Cardiac fibroblast (primary cell): ENCODE results near the gene TOX2.
"Not testable (repeated sequence)": the region's sequence is repeated elsewhere in the genome, so short reads cannot be mapped to it uniquely, and the experiment has no call there.

Experiments
- DNase-seq, 2 donors: peaks; one replicate each; pipeline versions ENCODE4 v3.0.0 to v3.0.0-alpha.2; 2010; ENCODE audit warnings: low read depth in 2 of 2
- H3K4me3 ChIP-seq, 2 donors: replicated peaks in 1 of 2; 1 replicate in 1 of 2; 2 replicates in 1 of 2; pipeline ENCODE4 v1.5.1; 2011; ENCODE audit warnings: low read depth in 2 of 2, low read length in 2 of 2, mild to moderate bottlenecking in 2 of 2, moderate library complexity in 1 of 2
- CTCF ChIP-seq: IDR thresholded peaks from one replicate; pipeline ENCODE4 v1.5.1; 2011; ENCODE audit warnings: low read depth, mild to moderate bottlenecking, low read length, inconsistent platforms

Gene TOX2

DNA sequence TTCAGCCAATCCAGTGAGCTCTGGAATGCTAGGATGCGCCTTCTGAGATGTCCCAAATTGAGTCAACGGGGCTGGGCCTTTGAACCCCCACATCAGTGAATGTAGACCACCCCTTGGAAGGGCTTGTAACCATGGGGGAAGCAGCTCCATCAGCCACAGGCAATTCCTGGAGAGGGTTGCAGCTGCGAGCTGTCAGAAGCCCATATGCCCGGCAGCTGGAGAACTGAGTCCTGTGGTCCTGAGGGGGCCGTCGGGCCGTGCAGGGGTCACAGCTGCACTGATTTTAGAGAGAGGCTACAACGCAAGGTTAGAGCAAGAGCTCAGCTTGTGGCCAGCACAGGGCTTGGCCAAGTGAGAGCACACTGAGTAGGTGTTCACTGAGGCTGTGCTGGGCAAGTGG, 121.3 kb downstream of the TOX2 start:
- DNase-seq = no peak
- no peak overlapping the region for H3K4me3 ChIP-seq
- TF ChIP-seq CTCF = no peak

DNA sequence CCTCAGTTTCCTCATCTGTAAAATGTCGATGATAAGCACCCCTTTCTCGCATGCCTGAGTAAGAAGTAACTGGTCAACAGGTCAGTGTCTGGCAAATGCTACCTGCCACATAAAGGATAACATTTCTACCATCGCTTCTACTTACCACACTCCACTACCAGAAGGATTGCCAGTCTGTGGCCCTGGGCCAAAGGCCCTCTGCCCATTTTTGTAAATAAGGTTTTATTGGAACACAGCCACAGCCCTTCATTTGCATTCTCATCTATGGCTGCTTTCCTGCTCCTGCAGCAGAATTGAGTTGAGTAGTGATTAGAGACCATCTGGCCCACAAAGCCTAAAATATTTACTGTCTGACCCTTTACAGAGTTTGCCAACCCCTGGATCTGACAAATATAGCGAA, 121.8 kb downstream of the TOX2 start:
- H3K4me3 ChIP-seq = no peak overlapping the region
- no peak for DNase-seq
- TF ChIP-seq CTCF = no peak

DNA sequence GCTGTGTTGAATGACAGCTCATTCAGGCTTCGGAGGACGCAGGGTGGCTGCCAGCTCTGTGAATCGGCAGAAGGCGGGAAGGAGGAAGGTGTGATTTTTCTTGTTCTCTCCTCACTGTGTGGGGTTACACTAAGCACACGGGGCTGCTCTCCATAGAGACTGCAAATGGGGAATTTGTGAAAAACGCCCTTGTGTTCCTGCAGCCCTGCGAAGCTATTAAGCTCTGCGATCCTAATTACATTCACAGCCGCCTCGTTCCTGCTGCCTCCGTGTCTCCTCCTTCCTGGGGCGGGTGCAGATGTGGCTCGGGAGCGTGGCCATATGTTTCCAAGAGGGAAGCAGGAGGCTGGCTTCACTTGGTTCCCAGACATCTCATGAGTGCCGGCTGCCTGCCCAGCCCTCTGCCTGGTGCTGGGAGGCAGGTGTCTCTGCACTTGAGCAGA, 124.0 kb downstream of the TOX2 start:
- no peak for DNase-seq

GRCh38 chr20:44039147-44039546, 124.5 kb downstream of the TOX2 start:
- no peak for DNase-seq
- H3K4me3 ChIP-seq = no peak overlapping the region
- TF ChIP-seq CTCF = no peak

More for the DNA sequence above, 124.0 kb downstream of the TOX2 start:
- no peak for TF ChIP-seq CTCF
- H3K4me3 ChIP-seq = no peak overlapping the region

- DNase-seq = no peak
- TF ChIP-seq CTCF = no peak
- no peak overlapping the region for H3K4me3 ChIP-seq
Measured at GRCh38 chr20:44039741-44040140, 125.1 kb downstream of the TOX2 start.

- no peak for DNase-seq
- no peak for TF ChIP-seq CTCF
- H3K4me3 ChIP-seq = no peak overlapping the region
Measured at GRCh38 chr20:44040202-44040915, 125.7 kb downstream of the TOX2 start.

DNA sequence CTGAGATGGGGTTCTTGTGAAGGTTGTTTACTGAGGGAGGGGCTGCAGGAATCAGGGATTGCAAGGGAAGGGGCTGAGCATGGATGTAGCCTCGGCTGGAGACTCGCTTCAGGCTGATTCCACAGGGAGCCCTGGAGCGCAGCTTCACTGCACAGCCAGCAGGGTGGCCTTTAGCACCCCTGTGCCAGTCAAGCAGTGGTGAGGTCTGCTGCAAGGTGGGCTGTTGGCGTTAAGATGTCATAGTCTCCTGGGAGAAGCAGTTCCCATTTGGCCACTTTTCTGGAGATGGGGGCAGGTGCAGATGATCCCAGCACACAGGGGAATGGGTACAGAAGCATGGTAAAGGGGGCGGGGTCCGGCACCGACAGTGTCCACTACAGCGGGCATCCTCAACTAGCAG, 126.3 kb downstream of the TOX2 start:
- TF ChIP-seq CTCF = no peak
- H3K4me3 ChIP-seq = no peak overlapping the region
- DNase-seq = no peak

- H3K4me3 ChIP-seq, DNase-seq: not testable (repeated sequence)
Measured at GRCh38 chr20:44044712-44045111, 130.1 kb downstream of the TOX2 start.
